ENCODE results near the gene MESP1.

The MESP1 gene

DNA sequence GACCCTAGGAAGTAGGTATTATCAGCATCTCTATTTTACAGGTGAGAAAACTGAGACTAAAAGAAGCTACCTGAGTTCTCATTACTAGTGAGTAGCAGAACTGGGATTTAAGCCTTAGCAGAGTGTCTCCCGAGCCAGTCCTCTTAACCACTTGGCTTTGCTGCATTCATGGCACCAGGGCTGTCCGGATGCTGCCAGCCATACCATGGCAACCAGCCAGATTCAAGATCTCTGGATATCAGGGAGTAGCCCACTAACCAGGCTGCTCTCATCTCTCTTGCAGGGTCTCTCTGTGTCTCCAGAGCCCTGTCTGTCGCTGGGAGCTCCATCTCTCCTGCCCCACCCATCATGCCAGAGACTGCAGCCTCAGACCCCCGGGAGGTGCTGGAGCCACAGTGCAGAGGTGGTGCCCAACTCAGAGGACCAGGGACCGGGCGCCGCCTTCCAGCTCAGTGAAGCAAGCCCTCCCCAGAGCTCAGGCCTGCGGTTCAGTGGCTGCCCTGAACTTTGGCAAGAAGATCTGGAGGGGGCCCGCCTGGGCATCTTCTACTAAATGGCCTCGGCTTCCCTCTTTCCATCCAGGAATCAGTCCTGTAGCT is 26.8 kb upstream of the MESP1 start:
- H2AFZ ChIP-seq (ENCODE audit: low read depth, low read length), result no peak overlapping the region

DNA sequence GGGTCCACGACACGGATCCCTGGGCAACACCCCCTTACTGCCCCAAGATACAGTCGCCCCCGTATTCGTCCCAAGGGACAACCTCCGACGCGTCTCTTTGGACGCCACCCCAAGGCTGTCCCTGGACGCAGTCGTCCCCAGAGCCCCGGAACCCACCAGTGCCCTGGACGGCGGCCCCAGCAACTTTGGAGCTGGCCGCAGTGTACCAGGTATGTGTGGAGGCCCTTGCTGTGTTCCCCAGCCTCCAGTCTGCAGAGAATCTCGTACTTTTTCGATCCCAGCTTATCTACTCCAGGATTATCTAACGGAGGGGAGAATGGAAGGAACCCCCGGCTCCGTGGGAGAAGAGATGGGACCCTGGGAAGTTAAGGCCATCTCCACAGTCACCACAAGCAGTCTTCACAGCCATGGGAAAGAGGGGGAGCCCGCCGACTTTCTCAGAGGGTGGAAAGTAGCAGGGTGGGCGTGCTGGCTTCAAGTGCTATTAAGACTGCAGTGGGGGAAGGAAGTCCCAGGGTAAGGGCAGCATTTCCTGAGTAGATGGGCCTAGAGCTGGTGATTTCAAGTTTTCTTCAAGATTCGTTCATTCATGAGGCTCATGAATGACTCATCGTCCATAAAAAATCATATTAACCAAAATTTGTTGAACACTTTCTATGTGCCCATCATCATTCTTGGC is 26.2 kb upstream of the MESP1 start:
- no peak for DNase-seq
- no peak for ATAC-seq (ENCODE audit: insufficient read depth, low read depth)
- no peaks in the 10 kb centered on the region for H3K36me3 ChIP-seq (ENCODE audit: insufficient read depth, low read length)
- TF ChIP-seq, protein P1, sequence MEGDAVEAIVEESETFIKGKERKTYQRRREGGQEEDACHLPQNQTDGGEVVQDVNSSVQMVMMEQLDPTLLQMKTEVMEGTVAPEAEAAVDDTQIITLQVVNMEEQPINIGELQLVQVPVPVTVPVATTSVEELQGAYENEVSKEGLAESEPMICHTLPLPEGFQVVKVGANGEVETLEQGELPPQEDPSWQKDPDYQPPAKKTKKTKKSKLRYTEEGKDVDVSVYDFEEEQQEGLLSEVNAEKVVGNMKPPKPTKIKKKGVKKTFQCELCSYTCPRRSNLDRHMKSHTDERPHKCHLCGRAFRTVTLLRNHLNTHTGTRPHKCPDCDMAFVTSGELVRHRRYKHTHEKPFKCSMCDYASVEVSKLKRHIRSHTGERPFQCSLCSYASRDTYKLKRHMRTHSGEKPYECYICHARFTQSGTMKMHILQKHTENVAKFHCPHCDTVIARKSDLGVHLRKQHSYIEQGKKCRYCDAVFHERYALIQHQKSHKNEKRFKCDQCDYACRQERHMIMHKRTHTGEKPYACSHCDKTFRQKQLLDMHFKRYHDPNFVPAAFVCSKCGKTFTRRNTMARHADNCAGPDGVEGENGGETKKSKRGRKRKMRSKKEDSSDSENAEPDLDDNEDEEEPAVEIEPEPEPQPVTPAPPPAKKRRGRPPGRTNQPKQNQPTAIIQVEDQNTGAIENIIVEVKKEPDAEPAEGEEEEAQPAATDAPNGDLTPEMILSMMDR (IDR thresholded peaks at IDR 0.05; ENCODE audit: borderline replicate concordance, extremely low read depth, low read length, poor library complexity, severe bottlenecking), result no peak
- TF ChIP-seq EZH2 (IDR thresholded peaks at IDR 0.05; ENCODE audit: borderline replicate concordance, low read depth, low read length, severe bottlenecking), result no peak
- no peak overlapping the region for H3K4me2 ChIP-seq (ENCODE audit: insufficient read depth, low read length)
- H3K9ac ChIP-seq (ENCODE audit: low read depth, low read length), result no peak overlapping the region
- H3K9me3 ChIP-seq (ENCODE audit: insufficient read depth, low read length, severe bottlenecking), result no peaks in the 10 kb centered on the region
- no peaks in the 10 kb centered on the region for H3K4me1 ChIP-seq (ENCODE audit: insufficient read depth, low read length)
- H2AFZ ChIP-seq (ENCODE audit: low read depth, low read length), result no peak overlapping the region
- no peaks in the 10 kb centered on the region for H3K27me3 ChIP-seq (ENCODE audit: insufficient read depth, low read length, poor library complexity)
- H3K27ac ChIP-seq (ENCODE audit: low read length), result no peak overlapping the region
- H4K20me1 ChIP-seq (ENCODE audit: insufficient read depth, low read length), result no peaks in the 10 kb centered on the region
- H3K4me3 ChIP-seq (ENCODE audit: low read depth in 1 of 2, low read length in 2 of 2), result no peak overlapping the region
- no peaks in the 10 kb centered on the region for H3K79me2 ChIP-seq (ENCODE audit: insufficient read depth, low read length)

More for the DNA sequence above, 26.8 kb upstream of the MESP1 start:
- H4K20me1 ChIP-seq (ENCODE audit: insufficient read depth, low read length), result no peaks in the 10 kb centered on the region
- no peak overlapping the region for H3K27ac ChIP-seq (ENCODE audit: low read length)
- no peaks in the 10 kb centered on the region for H3K27me3 ChIP-seq (ENCODE audit: insufficient read depth, low read length, poor library complexity)
- H3K9me3 ChIP-seq (ENCODE audit: insufficient read depth, low read length, severe bottlenecking), result no peaks in the 10 kb centered on the region
- TF ChIP-seq, protein P1 (IDR thresholded peaks at IDR 0.05; ENCODE audit: borderline replicate concordance, extremely low read depth, low read length, poor library complexity, severe bottlenecking), result no peak
- no peak for TF ChIP-seq EZH2 (IDR thresholded peaks at IDR 0.05; ENCODE audit: borderline replicate concordance, low read depth, low read length, severe bottlenecking)
- no peaks in the 10 kb centered on the region for H3K36me3 ChIP-seq (ENCODE audit: insufficient read depth, low read length)
- ATAC-seq (ENCODE audit: insufficient read depth, low read depth), result no peak
- no peak for DNase-seq
- no peak overlapping the region for H3K4me3 ChIP-seq (ENCODE audit: low read depth in 1 of 2, low read length in 2 of 2)
- no peaks in the 10 kb centered on the region for H3K79me2 ChIP-seq (ENCODE audit: insufficient read depth, low read length)
- H3K9ac ChIP-seq (ENCODE audit: low read depth, low read length), result no peak overlapping the region
- H3K4me2 ChIP-seq (ENCODE audit: insufficient read depth, low read length), result no peak overlapping the region
- no peaks in the 10 kb centered on the region for H3K4me1 ChIP-seq (ENCODE audit: insufficient read depth, low read length)

DNA sequence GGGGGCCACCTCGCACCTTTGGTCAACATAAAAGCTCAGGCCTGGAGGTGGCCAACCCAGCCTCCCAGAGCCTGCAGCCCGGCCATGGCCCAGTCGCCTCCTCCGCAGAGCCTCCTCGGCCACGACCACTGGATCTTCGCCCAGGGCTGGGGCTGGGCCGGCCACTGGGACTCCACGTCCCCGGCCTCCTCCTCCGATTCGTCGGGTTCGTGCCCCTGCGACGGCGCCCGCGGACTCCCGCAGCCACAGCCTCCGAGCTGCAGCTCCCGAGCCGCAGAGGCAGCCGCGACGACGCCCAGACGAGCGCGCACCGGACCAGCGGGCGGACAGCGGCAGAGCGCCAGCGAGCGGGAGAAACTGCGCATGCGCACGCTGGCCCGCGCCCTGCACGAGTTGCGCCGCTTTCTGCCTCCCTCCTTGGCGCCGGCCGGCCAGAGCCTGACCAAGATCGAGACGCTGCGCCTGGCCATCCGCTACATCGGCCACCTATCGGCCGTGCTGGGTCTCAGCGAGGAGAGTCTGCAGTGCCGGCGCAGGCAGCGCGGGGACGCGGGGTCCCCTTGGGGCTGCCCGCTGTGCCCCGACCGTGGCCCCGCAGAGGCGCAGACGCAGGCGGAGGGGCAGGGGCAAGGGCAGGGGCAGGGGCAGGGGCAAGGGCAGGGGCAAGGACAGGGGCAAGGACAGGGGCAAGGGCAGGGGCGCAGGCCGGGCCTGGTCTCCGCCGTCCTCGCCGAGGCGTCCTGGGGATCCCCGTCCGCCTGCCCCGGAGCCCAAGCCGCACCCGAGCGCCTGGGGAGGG is 25.4 kb upstream of the MESP1 start, which contains the start of gene MESP2:
Gene MESP2 (plus strand): TSS at position 59 of the 799 bp plus-strand sequence. CDS start 26 bp downstream, at position 85.
- H3K9me3 ChIP-seq (ENCODE audit: insufficient read depth, low read length, severe bottlenecking), result no peaks in the 10 kb centered on the region
- no peak within 1 kb of the TSS for H3K4me2 ChIP-seq (ENCODE audit: insufficient read depth, low read length)
- no peaks in the 10 kb centered on the region for H3K36me3 ChIP-seq (ENCODE audit: insufficient read depth, low read length)
- TF ChIP-seq, protein P1 (IDR thresholded peaks at IDR 0.05; ENCODE audit: borderline replicate concordance, extremely low read depth, low read length, poor library complexity, severe bottlenecking), result no peak
- no peak for TF ChIP-seq EZH2 (IDR thresholded peaks at IDR 0.05; ENCODE audit: borderline replicate concordance, low read depth, low read length, severe bottlenecking)
- no peak for ATAC-seq (ENCODE audit: insufficient read depth, low read depth)
- H3K4me1 ChIP-seq (ENCODE audit: insufficient read depth, low read length), result no peaks in the 10 kb centered on the region
- no peak within 1 kb of the TSS for H3K9ac ChIP-seq (ENCODE audit: low read depth, low read length)
- DNase-seq, result no peak
- H2AFZ ChIP-seq (ENCODE audit: low read depth, low read length), result no peak within 1 kb of the TSS
- H3K27me3 ChIP-seq (ENCODE audit: insufficient read depth, low read length, poor library complexity), result no peaks in the 10 kb centered on the region
- no peak within 1 kb of the TSS for H3K4me3 ChIP-seq (ENCODE audit: low read depth in 1 of 2, low read length in 2 of 2)
- H3K79me2 ChIP-seq (ENCODE audit: insufficient read depth, low read length), result no peaks in the 10 kb centered on the region
- no peaks in the 10 kb centered on the region for H4K20me1 ChIP-seq (ENCODE audit: insufficient read depth, low read length)
- H3K27ac ChIP-seq (ENCODE audit: low read length), result no peak within 1 kb of the TSS
